Smooth muscle cell of trachea (primary cell): ENCODE results near the gene ANKRD13D. TPM values are rescaled to one million over a fixed set of nuclear protein-coding genes. Genes with fewer than 3 reads are reported as not detected.

ENCODE experiments used
- total RNA-seq: library from RNA; depleted of rRNA; stranded (reverse); fragments of >200 nt; gene quantifications from 2 replicates; pipeline ENCODE4 v1.2.1, GENCODE V29; 2014

Gene ANKRD13D
- total RNA-seq, result 26.0 and 36.9 TPM in 2 replicates

GRCh38 chr11:67289226-67289650, at the start of gene ANKRD13D:
TSS of gene ANKRD13D (plus strand) at chr11:67289303. CDS start at chr11:67289461, 158 bp downstream.

GRCh38 chr11:67266449-67267187, 22.5 kb upstream of the ANKRD13D start, which contains the start of gene GRK2:
TSS of gene GRK2 (plus strand) at chr11:67266473. CDS start at chr11:67266700, 227 bp downstream.

GRCh38 chr11:67303132-67303834, 14.2 kb downstream of the ANKRD13D start, which contains the start of gene SSH3:
TSS of gene SSH3 (plus strand) at chr11:67303530. CDS start at chr11:67303626, 96 bp downstream.

Other genes starting within 250 kb of the ANKRD13D start
- gene RHOD, start 232.5 kb upstream of the ANKRD13D start, total RNA-seq, result 9.7 and 20.2 TPM in 2 replicates
- gene KDM2A, start 170.0 kb upstream of the ANKRD13D start, total RNA-seq, result 52.6 and 52.8 TPM in 2 replicates
- 30.8 and 33.2 TPM in 2 replicates for gene GRK2, start 22.8 kb upstream of the ANKRD13D start, total RNA-seq
- gene SSH3, start 14.2 kb downstream of the ANKRD13D start, total RNA-seq, result 24.4 and 30.8 TPM in 2 replicates
- 25.6 and 60.2 TPM in 2 replicates for gene POLD4, start 64.2 kb downstream of the ANKRD13D start, total RNA-seq
- 3.1 TPM in 2 replicates for gene CLCF1, start 84.3 kb downstream of the ANKRD13D start, total RNA-seq
- gene RAD9A, start 102.7 kb downstream of the ANKRD13D start, total RNA-seq, result 5.8 and 7.3 TPM in 2 replicates
- gene PPP1CA, start 112.6 kb downstream of the ANKRD13D start, total RNA-seq, result 128 and 198 TPM in 2 replicates
- gene TBC1D10C, start 114.8 kb downstream of the ANKRD13D start, total RNA-seq, result under 0.01 TPM in 1 of 2 replicates, not detected in the other
- 0.15 and 0.66 TPM in 2 replicates for gene CARNS1, start 126.4 kb downstream of the ANKRD13D start, total RNA-seq
- gene RPS6KB2, start 139.2 kb downstream of the ANKRD13D start, total RNA-seq, result 47.6 and 55.6 TPM in 2 replicates
- 0.50 and 1.3 TPM in 2 replicates for gene PTPRCAP, start 148.4 kb downstream of the ANKRD13D start, total RNA-seq
- gene CORO1B, start 154.2 kb downstream of the ANKRD13D start, total RNA-seq, result 134 and 212 TPM in 2 replicates
- gene GPR152, start 163.4 kb downstream of the ANKRD13D start, total RNA-seq, result 0.17 TPM in 1 of 2 replicates, not detected in the other
- gene CABP4, start 166.1 kb downstream of the ANKRD13D start, total RNA-seq, result not detected in 2 replicates
- 25.5 and 36.7 TPM in 2 replicates for gene TMEM134, start 179.9 kb downstream of the ANKRD13D start, total RNA-seq
- gene AIP, start 193.7 kb downstream of the ANKRD13D start, total RNA-seq, result 78.4 and 93.5 TPM in 2 replicates
- gene PITPNM1, start 216.1 kb downstream of the ANKRD13D start, total RNA-seq, result 19.2 and 23.0 TPM in 2 replicates
- gene CDK2AP2, start 218.9 kb downstream of the ANKRD13D start, total RNA-seq, result 14.8 and 15.2 TPM in 2 replicates
- not detected in 2 replicates for gene CABP2, start 234.1 kb downstream of the ANKRD13D start, total RNA-seq